Mucosa of rectum (tissue), 2 donors: ENCODE data around the gene AREL1.

ENCODE experiments used
- H3K27ac ChIP-seq, 2 donors: one replicate each; pipeline ENCODE4 v1.7.0; 2013; ENCODE audit warnings: inconsistent platforms in 2 of 2, low read depth in 2 of 2, low read length in 2 of 2
- H3K27me3 ChIP-seq, 2 donors: one replicate each; pipeline ENCODE4 v1.7.0; 2013; ENCODE audit warnings: low read length in 2 of 2; ENCODE audit not compliant: control insufficient read depth in 2 of 2, insufficient read depth in 2 of 2
- H3K36me3 ChIP-seq, 2 donors: one replicate each; pipeline ENCODE4 v1.7.0; 2013; ENCODE audit warnings: low read length in 2 of 2; ENCODE audit not compliant: control insufficient read depth in 2 of 2, insufficient read depth in 2 of 2
- H3K4me1 ChIP-seq, 2 donors: one replicate each; pipeline ENCODE4 v1.7.0; 2013; ENCODE audit warnings: low read length in 2 of 2, mild to moderate bottlenecking in 1 of 2; ENCODE audit not compliant: control insufficient read depth in 2 of 2, insufficient read depth in 2 of 2
- H3K4me3 ChIP-seq, 2 donors: one replicate each; pipeline ENCODE4 v1.7.0; 2013; ENCODE audit warnings: low read length in 2 of 2
- H3K9ac ChIP-seq, 2 donors: one replicate each; pipeline ENCODE4 v1.7.0; 2013; ENCODE audit warnings: low read length in 2 of 2, low read depth in 1 of 2, mild to moderate bottlenecking in 1 of 2
- H3K9me3 ChIP-seq, 2 donors: one replicate each; pipeline ENCODE4 v1.7.0; 2013; ENCODE audit warnings: low read length in 2 of 2; ENCODE audit not compliant: control insufficient read depth in 2 of 2
- donor health status: healthy.
- donor health status: Normal muscosa, but diverticular disease.

The AREL1 gene

GRCh38 chr14:74698465-74698864, 14.4 kb downstream of the AREL1 start:
- no peaks in the 10 kb centered on the region for H3K4me1 ChIP-seq
- no peak overlapping the region for H3K9ac ChIP-seq
- no peaks in the 10 kb centered on the region for H3K27me3 ChIP-seq
- H3K27ac ChIP-seq: no peak overlapping the region
- H3K9me3 ChIP-seq: no peaks in the 10 kb centered on the region
- H3K4me3 ChIP-seq: no peak overlapping the region
- H3K36me3 ChIP-seq: peaks cover 2 to 6% of the 10 kb centered on the region in 2 donors

- H3K36me3 ChIP-seq: peaks cover 2 to 6% of the 10 kb centered on the region in 2 donors
- no peaks in the 10 kb centered on the region for H3K4me1 ChIP-seq
- H3K4me3 ChIP-seq: no peak overlapping the region
- no peak overlapping the region for H3K27ac ChIP-seq
- no peaks in the 10 kb centered on the region for H3K9me3 ChIP-seq
- H3K9ac ChIP-seq: no peak overlapping the region
- H3K27me3 ChIP-seq: no peaks in the 10 kb centered on the region
These were observed 14.9 kb downstream of the AREL1 start for GRCh38 chr14:74697976-74698375.

- Histone ChIP-seq H3K9ac (no peak overlapping the region), H3K4me1 (no peaks in the 10 kb centered on the region), H3K36me3 (peaks cover 2 to 6% of the 10 kb centered on the region in 2 donors), H3K27ac (no peak overlapping the region), H3K27me3 (no peaks in the 10 kb centered on the region), H3K9me3 (no peaks in the 10 kb centered on the region), H3K4me3 (no peak overlapping the region)
These were observed 15.3 kb downstream of the AREL1 start for GRCh38 chr14:74697543-74697942.

GRCh38 chr14:74697011-74697410, 15.9 kb downstream of the AREL1 start:
- Histone ChIP-seq H3K27me3 (no peaks in the 10 kb centered on the region), H3K4me1 (no peaks in the 10 kb centered on the region), H3K9ac (no peak overlapping the region), H3K36me3 (peaks cover 5 to 7% of the 10 kb centered on the region in 2 donors), H3K27ac (no peak overlapping the region), H3K9me3 (no peaks in the 10 kb centered on the region), H3K4me3 (no peak overlapping the region)

GRCh38 chr14:74695406-74695805, 17.5 kb downstream of the AREL1 start:
- Histone ChIP-seq H3K9me3 (no peaks in the 10 kb centered on the region), H3K4me1 (no peaks in the 10 kb centered on the region), H3K27me3 (no peaks in the 10 kb centered on the region), H3K36me3 (peaks cover 16 to 19% of the 10 kb centered on the region in 2 donors), H3K4me3 (no peak overlapping the region), H3K27ac (no peak overlapping the region), H3K9ac (no peak overlapping the region)

GRCh38 chr14:74693191-74693590, 19.7 kb downstream of the AREL1 start:
- Histone ChIP-seq H3K4me1 (no peaks in the 10 kb centered on the region), H3K36me3 (peaks cover 19 to 21% of the 10 kb centered on the region in 2 donors), H3K9ac (no peak overlapping the region), H3K4me3 (no peak overlapping the region), H3K27ac (no peak overlapping the region), H3K9me3 (no peaks in the 10 kb centered on the region), H3K27me3 (no peaks in the 10 kb centered on the region)

- H3K36me3 ChIP-seq: peaks cover 15 to 27% of the 10 kb centered on the region in 2 donors
- no peak overlapping the region for H3K4me3 ChIP-seq
- no peaks in the 10 kb centered on the region for H3K9me3 ChIP-seq
- no peak overlapping the region for H3K9ac ChIP-seq
- no peaks in the 10 kb centered on the region for H3K27me3 ChIP-seq
- no peak overlapping the region for H3K27ac ChIP-seq
- H3K4me1 ChIP-seq: peaks cover 7 to 8% of the 10 kb centered on the region in 2 donors
These were observed 21.4 kb downstream of the AREL1 start for GRCh38 chr14:74691456-74691855.

- H3K27me3 ChIP-seq: no peaks in the 10 kb centered on the region
- no peaks in the 10 kb centered on the region for H3K9me3 ChIP-seq
- H3K4me3 ChIP-seq: no peak overlapping the region
- H3K36me3 ChIP-seq: peaks cover 25 to 35% of the 10 kb centered on the region in 2 donors
- H3K27ac ChIP-seq: peak overlapping the region in 1 of 2 donors; percentile 26
- peaks cover 7 to 24% of the 10 kb centered on the region in 2 donors for H3K4me1 ChIP-seq
- H3K9ac ChIP-seq: no peak overlapping the region
These were observed 26.8 kb downstream of the AREL1 start for GRCh38 chr14:74685921-74686678.

- peaks cover 18 to 29% of the 10 kb centered on the region in 2 donors for H3K36me3 ChIP-seq
- H3K9me3 ChIP-seq: no peaks in the 10 kb centered on the region
- H3K4me3 ChIP-seq: no peak overlapping the region
- no peak overlapping the region for H3K9ac ChIP-seq
- H3K27me3 ChIP-seq: no peaks in the 10 kb centered on the region
- H3K4me1 ChIP-seq: peaks cover 7 to 24% of the 10 kb centered on the region in 2 donors
- H3K27ac ChIP-seq: no peak overlapping the region
These were observed 27.8 kb downstream of the AREL1 start for GRCh38 chr14:74685056-74685455.

GRCh38 chr14:74684434-74684833, 28.4 kb downstream of the AREL1 start:
- Histone ChIP-seq H3K36me3 (peaks cover 18 to 26% of the 10 kb centered on the region in 2 donors), H3K4me1 (peaks cover 7 to 24% of the 10 kb centered on the region in 2 donors), H3K27ac (no peak overlapping the region), H3K27me3 (no peaks in the 10 kb centered on the region), H3K9me3 (no peaks in the 10 kb centered on the region), H3K4me3 (no peak overlapping the region), H3K9ac (no peak overlapping the region)
